Spleen (tissue), 7 donors: ENCODE measurements around the gene CAMK1D.

Experiments
- CTCF ChIP-seq, 11 experiments: fragments of 200-600 bp in 7 of 11; fragments of 450-650 bp in 4 of 11; sonication (generic) in 4 of 11; IDR thresholded peaks in 8 of 11; conservative IDR thresholded peaks in 3 of 11; 1 replicate in 7 of 11; 2 replicates in 4 of 11; pipeline versions ENCODE4 v1.4.0 to v1.8.0; 2016 to 2021; ENCODE audit warnings: antibody characterized with exemption in 11 of 11, inconsistent platforms in 4 of 11, mild to moderate bottlenecking in 1 of 11
- POLR2A ChIP-seq, 3 donors: fragments of 450-650 bp; IDR thresholded peaks; one replicate each; pipeline ENCODE4 v1.5.1; 2017; ENCODE audit warnings: antibody characterized with exemption in 3 of 3, mild to moderate bottlenecking in 1 of 3
- donor health status: DM: no; HTN: no; CAD: no; lungs with moderate emphysema.
- donor health status: DM: no; HTN: no; CAD: no.
- donor health status: DM: no; HTN: no; CAD: no.

DNA sequence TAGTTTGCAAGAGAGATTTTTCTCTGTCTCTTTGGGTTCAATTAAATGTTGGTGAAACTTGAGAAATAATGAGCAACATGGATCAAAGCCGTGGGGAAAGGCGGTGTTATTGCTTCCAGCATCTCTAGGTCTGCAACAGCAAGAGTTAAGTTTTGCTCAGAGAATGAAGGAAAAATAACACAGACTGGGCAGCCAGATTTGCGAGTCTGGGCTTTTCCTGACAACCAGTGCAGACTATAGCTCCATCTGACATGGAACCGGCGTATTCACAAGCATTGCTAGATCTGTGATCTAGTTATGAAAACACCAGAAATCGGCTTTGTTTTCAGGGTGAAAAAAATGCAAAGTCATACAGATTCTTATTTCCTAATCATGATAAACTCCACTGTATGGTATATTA lies 110.4 kb downstream of the CAMK1D start:
- no peak for TF ChIP-seq CTCF (IDR thresholded peaks at IDR 0.05 in 8 of 11, conservative IDR thresholded peaks at IDR 0.05 in 3 of 11)
- no peak for TF ChIP-seq POLR2A (IDR thresholded peaks at IDR 0.05)
